Upper lobe of right lung (tissue), 1 donor: ENCODE results near the gene SND1. TPM values are rescaled to one million over a fixed set of nuclear protein-coding genes. Genes with fewer than 3 reads are reported as not detected.

Experiments used
- ATAC-seq: fragments of 200-7000 bp; cut with Tn5 transposase; one replicate; pipeline ENCODE4 v1.9.1; 2020; ENCODE audit warnings: mild to moderate bottlenecking, moderate library complexity
- DNase-seq: peaks from one replicate; pipeline ENCODE4 v3.0.0-alpha.2; 2020
- H3K27ac ChIP-seq: fragments of 200-600 bp; one replicate; pipeline ENCODE4 v1.8.0; 2022
- H3K27me3 ChIP-seq: fragments of 200-600 bp; one replicate; pipeline ENCODE4 v1.8.0; 2022; ENCODE audit warnings: mild to moderate bottlenecking
- H3K36me3 ChIP-seq: fragments of 200-600 bp; one replicate; pipeline ENCODE4 v1.8.0; 2022
- H3K4me1 ChIP-seq: fragments of 200-600 bp; one replicate; pipeline ENCODE4 v1.8.0; 2022
- H3K4me3 ChIP-seq: fragments of 200-600 bp; one replicate; pipeline ENCODE4 v1.8.0; 2022; ENCODE audit warnings: mild to moderate bottlenecking
- H3K9me3 ChIP-seq: fragments of 200-600 bp; one replicate; pipeline ENCODE4 v1.8.0; 2022
- CTCF ChIP-seq: fragments of 200-600 bp; IDR thresholded peaks from one replicate; pipeline ENCODE4 v1.8.0; 2022; ENCODE audit warnings: antibody characterized with exemption
- intact Hi-C: fragments of 100-400 bp; cut with DNase I; formaldehyde crosslinking; loops from one replicate; pipeline ENCODE4 v1.11.0; 2022
- total RNA-seq: library from RNA; stranded (reverse); fragmentation: NEBNext Ultra II Directional; extraction: Animal tissue kit (Norgen Biotek cat#: 25700); gene quantifications from one replicate; pipeline ENCODE4 v1.2.1, GENCODE V29; 2021
- donor health status: DM: no; HTN: yes; CAD: no; lungs with severe emphysema.

SND1 gene
- total RNA-seq, 1 donor from 2014 or later = 150 TPM

DNA sequence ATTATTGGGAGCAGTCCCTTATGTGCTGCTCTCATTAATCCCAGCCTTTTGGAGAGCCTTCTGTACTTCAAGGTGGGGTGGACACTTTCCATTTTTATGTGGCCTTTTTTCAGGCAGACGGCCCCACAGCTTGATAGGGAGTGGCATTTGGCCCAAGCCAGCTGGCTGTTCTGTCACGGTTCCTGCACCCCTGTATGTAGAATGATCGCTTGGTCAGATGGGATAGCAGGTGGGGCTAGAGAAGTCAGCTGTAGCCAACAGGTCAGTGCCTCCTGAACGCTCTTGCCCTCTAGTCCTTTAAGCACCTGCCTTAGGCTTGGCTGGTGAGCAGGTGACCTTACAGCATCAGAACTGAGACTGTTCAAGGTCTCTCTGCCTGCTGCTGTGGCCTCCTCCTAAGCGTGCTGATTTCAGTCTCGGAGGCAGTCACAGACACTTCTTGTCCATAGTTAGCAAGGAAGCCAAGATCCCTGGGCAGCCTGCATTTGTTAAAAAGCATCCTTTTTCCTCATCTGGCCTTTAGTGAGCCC, 283.9 kb downstream of the SND1 start:
- intact Hi-C loops = no loop called here
- TF ChIP-seq CTCF = no peak
- H3K36me3 ChIP-seq = peaks cover 10% of the 10 kb centered on the region

GRCh38 chr7:127937066-127937680, 285.2 kb downstream of the SND1 start:
- DNase-seq (no peak), ATAC-seq (no peak)
- Histone ChIP-seq H3K4me1 (no peaks in the 10 kb centered on the region), H3K36me3 (peaks cover 6% of the 10 kb centered on the region), H3K27ac (no peak overlapping the region), H3K27me3 (no peaks in the 10 kb centered on the region), H3K4me3 (no peak overlapping the region), H3K9me3 (no peaks in the 10 kb centered on the region)
- intact Hi-C loops = no loop called here
- TF ChIP-seq CTCF = no peak

More for the DNA sequence above, 283.9 kb downstream of the SND1 start:
- Histone ChIP-seq H3K4me1 (no peaks in the 10 kb centered on the region), H3K9me3 (no peaks in the 10 kb centered on the region), H3K4me3 (no peak overlapping the region), H3K27ac (no peak overlapping the region), H3K27me3 (no peaks in the 10 kb centered on the region)
- ATAC-seq (no peak), DNase-seq (no peak)

DNA sequence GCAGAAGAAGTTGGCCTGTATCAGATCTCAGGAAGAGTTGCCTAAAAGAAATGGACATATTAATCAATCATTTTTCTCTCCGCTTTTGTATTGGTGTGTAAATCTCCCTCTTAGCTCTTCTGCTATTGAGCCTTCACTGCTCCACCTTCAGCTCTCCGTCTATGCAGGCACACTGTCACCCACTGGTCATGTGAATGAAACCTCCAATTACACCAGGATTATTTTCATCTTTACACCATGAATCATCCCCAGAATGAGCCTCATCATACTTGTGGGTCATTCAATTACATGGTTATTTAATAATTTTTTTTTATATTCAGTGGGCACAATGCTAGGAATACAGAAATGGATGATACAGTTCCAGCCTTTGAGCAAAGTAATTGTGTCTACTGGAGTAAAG, 286.6 kb downstream of the SND1 start:
- H3K4me1 ChIP-seq = no peaks in the 10 kb centered on the region
- intact Hi-C loops = no loop called here
- no peak for TF ChIP-seq CTCF
- H3K27me3 ChIP-seq = no peaks in the 10 kb centered on the region
- no peak overlapping the region for H3K4me3 ChIP-seq
- ATAC-seq (no peak), DNase-seq (no peak)
- no peaks in the 10 kb centered on the region for H3K36me3 ChIP-seq
- H3K9me3 ChIP-seq = no peaks in the 10 kb centered on the region
- no peak overlapping the region for H3K27ac ChIP-seq

GRCh38 chr7:127940381-127941160, 288.6 kb downstream of the SND1 start:
- DNase-seq (no peak), ATAC-seq (peak; percentile 39)
- TF ChIP-seq CTCF = no peak
- Histone ChIP-seq H3K4me3 (no peak overlapping the region), H3K36me3 (no peaks in the 10 kb centered on the region), H3K4me1 (no peaks in the 10 kb centered on the region), H3K27me3 (no peaks in the 10 kb centered on the region), H3K9me3 (no peaks in the 10 kb centered on the region), H3K27ac (no peak overlapping the region)
- intact Hi-C loops = no loop called here

DNA sequence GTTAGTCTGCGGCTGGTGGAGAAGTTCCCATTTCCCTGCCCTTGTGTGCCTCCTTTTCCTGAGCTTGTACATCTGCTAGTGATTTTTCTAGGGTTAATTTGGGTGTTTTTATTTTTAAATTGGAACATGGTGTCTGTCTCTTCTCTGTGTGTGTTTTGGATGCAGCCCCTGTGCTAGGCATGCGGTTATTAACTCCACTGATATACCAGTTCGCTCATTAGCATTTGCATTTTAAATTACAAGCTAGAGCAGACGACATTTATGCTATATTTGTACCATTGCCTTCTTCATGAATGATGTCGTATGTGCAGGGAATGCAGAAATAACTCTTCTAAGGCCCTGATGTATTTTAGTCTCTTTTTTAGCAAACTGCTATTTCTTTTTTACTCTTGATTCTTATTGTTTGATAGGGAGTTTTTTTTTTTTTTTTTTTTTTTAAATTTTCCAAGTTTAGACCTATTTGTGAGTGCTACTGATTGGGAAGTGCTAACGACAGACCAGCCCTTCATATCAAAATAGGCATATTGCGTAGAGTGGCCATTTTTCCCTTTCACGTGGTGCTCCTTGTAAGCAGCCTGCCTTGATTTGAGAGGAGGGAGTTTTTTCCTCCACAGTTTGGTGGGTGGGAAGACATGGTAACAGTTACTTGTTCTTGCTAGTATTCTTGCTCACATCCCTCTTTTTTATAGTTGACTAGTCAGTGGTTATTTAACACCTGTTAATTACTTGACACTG, 289.6 kb downstream of the SND1 start:
- intact Hi-C loops = no loop called here
- no peaks in the 10 kb centered on the region for H3K36me3 ChIP-seq
- no peak for ATAC-seq
- H3K27me3 ChIP-seq = no peaks in the 10 kb centered on the region
- no peak overlapping the region for H3K4me3 ChIP-seq
- H3K9me3 ChIP-seq = no peaks in the 10 kb centered on the region
- H3K4me1 ChIP-seq = no peaks in the 10 kb centered on the region
- TF ChIP-seq CTCF = no peak
- DNase-seq = no peak
- H3K27ac ChIP-seq = no peak overlapping the region
